GM23248 (cell line): ENCODE results near the gene EHMT1.

Experiments used
- EZH2 ChIP-seq: fragments of 200-600 bp; sonication (generic); IDR thresholded peaks from 2 replicates; pipeline ENCODE4 v1.6.1; 2018; ENCODE audit warnings: antibody characterized with exemption, mild to moderate bottlenecking; ENCODE audit not compliant: insufficient read depth, poor library complexity, severe bottlenecking
- EZH2phosphoT487 ChIP-seq: fragments of 200-600 bp; sonication (generic); IDR thresholded peaks from 2 replicates; pipeline ENCODE4 v1.6.1; 2018; ENCODE audit warnings: antibody characterized with exemption, moderate library complexity, mild to moderate bottlenecking, low read depth; ENCODE audit not compliant: insufficient read depth

DNA sequence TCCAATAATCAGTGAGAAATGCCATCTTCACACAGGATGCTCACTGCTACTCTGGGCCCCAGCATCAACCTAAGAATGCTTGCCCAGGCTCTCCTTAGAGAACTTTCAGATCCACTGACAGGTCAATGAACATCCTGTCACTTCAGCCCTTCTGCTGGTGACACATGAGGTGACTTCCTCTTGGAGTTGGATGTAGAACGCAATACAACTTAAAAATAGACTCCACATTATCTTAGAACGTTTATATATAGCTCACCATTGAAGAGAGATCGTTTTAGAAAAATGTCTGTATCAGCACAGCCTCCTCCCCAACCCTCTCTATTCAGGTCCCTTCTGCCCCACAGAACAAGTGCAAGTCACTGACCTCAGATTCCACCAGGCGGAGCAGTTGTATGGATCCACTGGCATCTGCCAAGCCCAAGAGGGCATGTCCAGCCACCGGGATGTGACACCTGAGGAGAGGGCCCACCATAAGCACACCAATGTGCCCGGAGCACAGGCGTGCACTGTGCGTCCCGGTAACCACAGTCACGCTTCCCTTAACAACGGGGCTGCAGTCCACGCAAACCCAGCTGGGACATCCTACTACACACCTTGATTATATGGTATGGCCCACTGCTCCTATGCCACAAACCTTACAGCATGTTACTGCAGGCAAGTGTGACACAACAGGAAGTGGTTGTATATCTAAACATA lies 42.9 kb upstream of the EHMT1 start:
- TF ChIP-seq EZH2 = no peak
- no peak for TF ChIP-seq EZH2phosphoT487
